GM21619 (cell line): Measurements from ENCODE around the gene CMTM5.
"Not testable (repeated sequence)": the region's sequence is repeated elsewhere in the genome, so short reads cannot be mapped to it uniquely, and the experiment has no call there.

ENCODE experiments used
- ATAC-seq: cut with Tn5 transposase; IDR thresholded peaks from one replicate; pipeline ENCODE4 v1.9.1; 2021; ENCODE audit not compliant: unreplicated experiment

The CMTM5 gene

GRCh38 chr14:23411563-23412525, 35.0 kb downstream of the CMTM5 start:
- ATAC-seq = no peak

GRCh38 chr14:23413681-23414080, 36.8 kb downstream of the CMTM5 start:
- ATAC-seq = no peak

GRCh38 chr14:23414254-23414653, 37.4 kb downstream of the CMTM5 start:
- ATAC-seq = no peak

GRCh38 chr14:23414906-23415820, 38.3 kb downstream of the CMTM5 start:
- no peak for ATAC-seq

GRCh38 chr14:23415821-23416778, 39.3 kb downstream of the CMTM5 start:
- ATAC-seq = no peak

GRCh38 chr14:23416801-23417200, 40.0 kb downstream of the CMTM5 start:
- ATAC-seq = no peak

- not testable (repeated sequence) for ATAC-seq
Observed at GRCh38 chr14:23417269-23417668, 40.4 kb downstream of the CMTM5 start.

GRCh38 chr14:23418021-23418420, 41.2 kb downstream of the CMTM5 start:
- ATAC-seq = no peak

GRCh38 chr14:23419646-23420045, 42.8 kb downstream of the CMTM5 start:
- ATAC-seq = not testable (repeated sequence)

GRCh38 chr14:23421594-23421993, 44.7 kb downstream of the CMTM5 start:
- ATAC-seq = no peak

- no peak for ATAC-seq
Observed at GRCh38 chr14:23423657-23424056, 46.8 kb downstream of the CMTM5 start.

GRCh38 chr14:23425169-23425568, 48.3 kb downstream of the CMTM5 start:
- no peak for ATAC-seq

- not testable (repeated sequence) for ATAC-seq
Observed at GRCh38 chr14:23425798-23426197, 49.0 kb downstream of the CMTM5 start.

- no peak for ATAC-seq
Observed at GRCh38 chr14:23428686-23429495, 52.0 kb downstream of the CMTM5 start.
